Nephron (organoid): ENCODE data around the gene LMOD3.

Source experiments
- H3K27ac Mint-ChIP-seq, 3 experiments: 2 replicates each; pipeline ENCODE4 v1.8.0; 2020; ENCODE audit warnings: mixed read lengths in 3 of 3, mild to moderate bottlenecking in 2 of 3, moderate library complexity in 1 of 3
- H3K27me3 Mint-ChIP-seq: 2 replicates; pipeline ENCODE4 v1.8.0; 2021; ENCODE audit warnings: low read depth, mild to moderate bottlenecking, moderate library complexity, mixed read lengths
- H3K36me3 Mint-ChIP-seq: 2 replicates; pipeline ENCODE4 v1.8.0; 2020; ENCODE audit warnings: low read depth, mixed read lengths
- H3K4me1 Mint-ChIP-seq: 2 replicates; pipeline ENCODE4 v1.8.0; 2020; ENCODE audit warnings: mixed read lengths
- H3K4me3 Mint-ChIP-seq, 3 experiments: 2 replicates each; pipeline ENCODE4 v1.8.0; 2020; ENCODE audit warnings: mild to moderate bottlenecking in 3 of 3, mixed read lengths in 3 of 3, moderate library complexity in 2 of 3
- H3K9me3 Mint-ChIP-seq: 2 replicates; pipeline ENCODE4 v1.8.0; 2020; ENCODE audit warnings: mixed read lengths
- CTCF ChIP-seq, 3 experiments: fragments of 200-600 bp; sonication (generic); IDR thresholded peaks; one replicate each; pipeline ENCODE4 v1.5.0; 2021; ENCODE audit warnings: antibody characterized with exemption in 3 of 3; ENCODE audit not compliant: unreplicated experiment in 3 of 3

Gene LMOD3

GRCh38 chr3:69063636-69064035, 58.8 kb downstream of the LMOD3 start:
- no peaks in the 10 kb centered on the region for H3K27me3 Mint-ChIP-seq
- no peak overlapping the region for H3K27ac Mint-ChIP-seq
- peaks cover 66% of the 10 kb centered on the region for H3K36me3 Mint-ChIP-seq
- H3K4me1 Mint-ChIP-seq, result no peaks in the 10 kb centered on the region
- no peak for TF ChIP-seq CTCF (IDR thresholded peaks at IDR 0.05; ENCODE audit: unreplicated experiment in 3 of 3)
- H3K9me3 Mint-ChIP-seq, result no peaks in the 10 kb centered on the region
- H3K4me3 Mint-ChIP-seq, result no peak overlapping the region

GRCh38 chr3:69059688-69060087, 62.7 kb downstream of the LMOD3 start:
- peaks cover 79% of the 10 kb centered on the region for H3K36me3 Mint-ChIP-seq
- H3K4me3 Mint-ChIP-seq, result no peak overlapping the region
- no peaks in the 10 kb centered on the region for H3K9me3 Mint-ChIP-seq
- H3K27ac Mint-ChIP-seq, result no peak overlapping the region
- TF ChIP-seq CTCF (IDR thresholded peaks at IDR 0.05; ENCODE audit: unreplicated experiment in 3 of 3), result no peak
- no peaks in the 10 kb centered on the region for H3K27me3 Mint-ChIP-seq
- H3K4me1 Mint-ChIP-seq, result no peaks in the 10 kb centered on the region

- TF ChIP-seq CTCF (IDR thresholded peaks at IDR 0.05; ENCODE audit: unreplicated experiment in 3 of 3), result no peak
- Mint-ChIP-seq H3K36me3 (peaks cover 75% of the 10 kb centered on the region), H3K4me1 (no peaks in the 10 kb centered on the region), H3K27me3 (no peaks in the 10 kb centered on the region), H3K9me3 (no peaks in the 10 kb centered on the region), H3K4me3 (no peak overlapping the region), H3K27ac (no peak overlapping the region)
Observed at GRCh38 chr3:69058947-69059224, 63.5 kb downstream of the LMOD3 start.

- H3K4me3 Mint-ChIP-seq, result no peak overlapping the region
- H3K9me3 Mint-ChIP-seq, result no peaks in the 10 kb centered on the region
- no peaks in the 10 kb centered on the region for H3K4me1 Mint-ChIP-seq
- no peak overlapping the region for H3K27ac Mint-ChIP-seq
- peaks cover 72% of the 10 kb centered on the region for H3K36me3 Mint-ChIP-seq
- no peak for TF ChIP-seq CTCF (IDR thresholded peaks at IDR 0.05; ENCODE audit: unreplicated experiment in 3 of 3)
- H3K27me3 Mint-ChIP-seq, result no peaks in the 10 kb centered on the region
Observed at GRCh38 chr3:69058180-69058946, 64.0 kb downstream of the LMOD3 start.
